PC-3 (cell line): ENCODE data around the gene KMT2E.

Experiments
- EZH2 ChIP-seq: fragments of 300-600 bp; sonication (generic); IDR thresholded peaks from one replicate; pipeline ENCODE4 v1.6.1; 2017; ENCODE audit warnings: antibody characterized with exemption, mild to moderate bottlenecking, low read length; ENCODE audit not compliant: unreplicated experiment
- EZH2phosphoT487 ChIP-seq: fragments of 300-600 bp; sonication (generic); IDR thresholded peaks from 2 replicates; pipeline ENCODE4 v1.6.1; 2018; ENCODE audit warnings: mild to moderate bottlenecking, antibody characterized with exemption, low read length, borderline replicate concordance
- TF ChIP-seq, protein P1 (sequence below): fragments of 300-600 bp; sonication (generic); conservative IDR thresholded peaks from 2 replicates; pipeline ENCODE4 v1.5.1; 2017; ENCODE audit warnings: antibody characterized with exemption, low read depth, mild to moderate bottlenecking, low read length

DNA sequence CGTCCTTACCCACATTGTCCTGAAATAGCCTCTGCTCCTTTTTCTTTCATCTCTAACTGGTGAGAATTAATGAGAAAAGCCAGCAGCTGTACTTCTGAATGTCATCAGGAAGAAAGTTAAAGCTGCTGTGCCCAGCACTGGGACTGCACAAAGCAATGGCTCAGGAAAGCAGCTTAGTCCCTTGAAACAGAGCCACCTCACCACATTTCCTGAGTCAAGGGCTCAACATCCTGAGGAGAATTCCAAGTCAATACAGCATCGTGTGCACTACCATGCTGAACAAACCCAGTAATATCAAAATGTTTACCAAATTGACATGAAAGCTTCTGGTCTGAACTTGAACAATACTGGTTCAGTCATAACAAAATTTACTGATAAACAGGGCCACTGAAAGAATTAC lies 140.1 kb downstream of the KMT2E start:
- TF ChIP-seq EZH2, result no peak
- TF ChIP-seq EZH2phosphoT487, result no peak
- TF ChIP-seq, protein P1, sequence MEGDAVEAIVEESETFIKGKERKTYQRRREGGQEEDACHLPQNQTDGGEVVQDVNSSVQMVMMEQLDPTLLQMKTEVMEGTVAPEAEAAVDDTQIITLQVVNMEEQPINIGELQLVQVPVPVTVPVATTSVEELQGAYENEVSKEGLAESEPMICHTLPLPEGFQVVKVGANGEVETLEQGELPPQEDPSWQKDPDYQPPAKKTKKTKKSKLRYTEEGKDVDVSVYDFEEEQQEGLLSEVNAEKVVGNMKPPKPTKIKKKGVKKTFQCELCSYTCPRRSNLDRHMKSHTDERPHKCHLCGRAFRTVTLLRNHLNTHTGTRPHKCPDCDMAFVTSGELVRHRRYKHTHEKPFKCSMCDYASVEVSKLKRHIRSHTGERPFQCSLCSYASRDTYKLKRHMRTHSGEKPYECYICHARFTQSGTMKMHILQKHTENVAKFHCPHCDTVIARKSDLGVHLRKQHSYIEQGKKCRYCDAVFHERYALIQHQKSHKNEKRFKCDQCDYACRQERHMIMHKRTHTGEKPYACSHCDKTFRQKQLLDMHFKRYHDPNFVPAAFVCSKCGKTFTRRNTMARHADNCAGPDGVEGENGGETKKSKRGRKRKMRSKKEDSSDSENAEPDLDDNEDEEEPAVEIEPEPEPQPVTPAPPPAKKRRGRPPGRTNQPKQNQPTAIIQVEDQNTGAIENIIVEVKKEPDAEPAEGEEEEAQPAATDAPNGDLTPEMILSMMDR, result no peak
